Islet precursor cell (in vitro differentiated cells): ENCODE results near the gene SENP6.
"Not testable (repeated sequence)": the region's sequence is repeated elsewhere in the genome, so short reads cannot be mapped to it uniquely, and the experiment has no call there.

Experiments
- DNase-seq: peaks from one replicate; pipeline ENCODE4 v3.0.0-alpha.2; 2018

Gene SENP6

DNA sequence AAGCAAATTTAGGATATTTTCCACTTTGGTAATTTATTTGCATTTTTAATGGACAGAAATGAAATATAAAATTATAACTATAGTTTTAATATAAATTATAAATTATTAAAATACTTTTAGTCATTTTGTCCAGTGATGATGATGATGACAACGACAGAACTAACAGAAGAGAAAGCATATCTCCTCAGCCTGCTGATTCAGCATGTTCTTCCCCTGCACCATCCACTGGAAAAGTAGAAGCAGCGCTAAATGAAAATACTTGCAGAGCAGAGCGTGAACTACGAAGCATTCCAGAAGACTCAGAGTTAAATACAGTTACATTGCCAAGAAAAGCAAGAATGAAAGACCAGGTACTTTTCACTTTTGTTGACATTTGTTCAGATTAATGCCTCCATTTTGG, 64.9 kb downstream of the SENP6 start:
- no peak for DNase-seq

DNA sequence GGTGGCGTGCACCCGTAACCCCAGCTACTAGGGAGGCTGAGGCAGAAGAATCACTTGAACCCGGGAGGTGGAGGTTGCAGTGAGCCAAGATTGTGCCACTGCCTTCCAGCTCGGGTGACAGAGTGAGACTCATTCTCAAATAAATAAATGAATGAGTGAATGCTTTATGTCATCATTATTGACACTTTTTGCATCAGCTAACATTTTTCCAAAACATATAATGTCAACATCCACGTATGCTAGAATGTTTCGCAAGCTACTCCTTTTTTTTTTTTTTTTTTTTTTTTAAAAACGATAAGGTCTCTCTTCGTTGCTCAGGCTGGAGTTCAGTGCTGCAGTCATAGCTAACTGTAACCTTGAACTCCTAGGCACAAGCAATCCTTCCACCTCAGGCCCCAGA, 72.2 kb downstream of the SENP6 start:
- no peak for DNase-seq

DNA sequence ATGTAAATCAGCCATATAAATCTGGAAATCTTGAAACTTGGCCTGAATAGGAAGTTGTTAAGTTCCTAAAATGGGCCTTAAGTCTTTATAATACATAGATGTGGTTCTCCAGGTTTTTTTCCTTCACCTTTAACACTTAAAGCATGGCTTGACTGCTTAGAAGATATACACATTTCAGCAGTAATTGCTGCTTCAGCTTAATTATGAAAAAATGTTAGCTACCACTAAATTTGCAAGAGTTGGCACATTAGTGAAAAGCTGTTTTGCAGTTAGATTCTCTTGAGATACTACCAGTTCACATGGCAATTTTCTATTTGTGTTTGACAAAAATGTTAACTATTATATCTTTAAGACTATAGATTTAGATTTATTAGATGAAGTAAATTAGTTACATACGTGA, 74.7 kb downstream of the SENP6 start:
- no peak for DNase-seq

DNA sequence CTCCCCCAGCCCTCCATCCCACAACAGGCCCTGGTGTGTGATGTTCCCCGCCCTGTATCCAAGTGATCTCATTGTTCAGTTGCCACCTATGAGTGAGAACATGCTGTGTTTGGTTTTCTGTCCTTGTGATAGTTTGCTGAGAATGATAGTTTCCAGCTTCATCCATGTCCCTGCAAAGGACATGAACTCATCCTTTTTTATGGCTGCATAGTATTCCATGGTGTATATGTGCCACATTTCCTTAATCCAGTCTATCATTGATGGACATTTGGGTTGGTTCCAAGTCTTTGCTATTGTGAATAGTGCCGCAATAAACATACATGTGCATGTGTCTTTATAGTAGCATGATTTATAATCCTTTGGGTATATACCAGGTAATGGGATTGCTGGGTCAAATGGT, 80.9 kb downstream of the SENP6 start:
- DNase-seq = not testable (repeated sequence)

DNA sequence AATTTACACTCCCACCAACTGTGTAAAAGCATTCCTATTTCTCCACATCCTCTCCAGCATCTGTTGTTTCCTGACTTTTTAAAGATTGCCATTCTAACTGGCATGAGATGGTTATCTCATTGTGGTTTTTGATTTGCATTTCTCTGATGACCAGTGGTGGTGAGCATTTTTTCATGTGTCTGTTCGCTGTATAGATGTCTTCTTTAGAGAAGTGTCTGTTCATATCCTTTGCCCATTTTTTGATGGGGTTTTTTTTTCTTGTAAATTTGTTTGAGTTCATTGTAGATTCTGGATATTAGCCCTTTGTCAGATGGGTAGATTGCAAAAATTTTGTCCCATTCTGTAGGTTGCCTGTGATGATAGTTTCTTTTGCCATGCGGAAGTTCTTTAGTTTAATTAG, 81.3 kb downstream of the SENP6 start:
- DNase-seq = not testable (repeated sequence)

DNA sequence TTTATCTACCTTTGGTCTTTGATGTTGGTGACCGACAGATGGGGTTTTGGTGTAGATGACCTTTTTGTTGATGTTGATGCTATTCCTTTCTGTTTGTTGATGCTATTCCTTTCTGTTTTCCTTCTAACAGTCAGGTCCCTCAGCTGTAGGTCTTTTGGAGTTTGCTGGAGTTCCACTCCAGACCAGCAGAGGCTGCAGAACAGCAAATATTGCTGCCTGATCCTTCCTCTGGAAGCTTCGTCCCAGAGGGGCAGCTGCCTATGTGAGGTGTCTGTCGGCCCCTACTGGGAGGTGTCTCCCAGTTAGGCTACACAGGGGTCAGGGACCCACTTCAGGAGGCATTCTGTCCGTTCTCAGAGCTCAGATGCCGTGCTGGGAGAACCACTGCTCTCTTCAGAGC, 85.9 kb downstream of the SENP6 start:
- DNase-seq = not testable (repeated sequence)

DNA sequence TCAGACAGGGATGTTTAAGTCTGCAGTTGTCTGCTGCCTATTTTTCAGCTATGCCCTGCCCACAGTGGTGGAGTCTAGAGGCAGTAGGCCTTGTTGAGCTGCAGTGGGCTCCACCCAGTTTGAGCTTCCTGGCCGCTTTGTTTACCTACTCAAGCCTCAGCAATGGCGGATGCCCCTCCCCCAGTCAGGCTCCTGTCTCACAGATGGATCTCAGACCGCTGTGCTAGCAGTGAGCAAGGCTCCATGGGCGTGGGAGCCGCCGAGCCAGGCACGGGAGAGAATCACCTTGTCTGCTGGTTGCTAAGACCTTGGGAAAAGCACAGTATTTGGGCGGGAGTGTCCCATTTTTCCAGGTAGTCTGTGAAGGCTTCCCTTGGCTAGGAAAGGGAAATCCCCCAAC, 86.3 kb downstream of the SENP6 start:
- DNase-seq = not testable (repeated sequence)

DNA sequence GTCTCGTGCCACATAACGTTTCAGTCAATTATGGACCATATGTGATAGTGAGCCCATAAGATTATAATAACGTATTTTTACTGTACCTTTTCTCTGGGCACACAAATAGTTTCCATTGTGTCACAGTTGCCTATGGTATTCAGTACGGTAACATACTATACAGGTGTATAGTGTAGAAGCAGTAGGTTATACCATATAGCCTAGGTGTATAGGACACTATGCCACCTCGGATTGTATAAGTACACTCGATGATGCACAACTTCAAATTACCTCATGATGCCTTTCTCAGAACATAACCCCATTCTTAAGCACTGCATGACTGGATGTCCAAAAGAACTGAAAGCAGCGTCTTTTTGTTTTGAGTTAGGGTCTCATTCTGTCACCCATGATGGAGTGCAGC, 87.9 kb downstream of the SENP6 start:
- no peak for DNase-seq

DNA sequence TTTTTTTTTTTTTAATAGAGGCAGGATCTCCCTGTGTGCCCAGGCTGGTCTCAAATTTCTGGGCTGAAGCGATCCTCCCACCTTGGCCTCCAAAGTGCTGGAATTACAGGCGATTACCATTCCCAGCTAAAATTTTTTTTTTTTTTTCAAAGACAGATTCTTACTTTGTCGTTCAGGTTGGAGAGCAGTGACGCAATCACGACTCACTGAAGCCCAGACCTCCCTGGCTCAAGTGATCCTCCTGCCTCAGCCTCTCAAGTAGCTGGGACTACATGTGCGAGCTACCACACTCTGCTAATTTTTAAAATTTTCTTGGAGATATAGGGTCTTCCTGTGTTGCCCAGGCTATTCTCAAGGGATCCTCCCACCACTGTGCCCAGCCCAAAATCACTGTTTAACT, 89.3 kb downstream of the SENP6 start:
- DNase-seq = no peak

DNA sequence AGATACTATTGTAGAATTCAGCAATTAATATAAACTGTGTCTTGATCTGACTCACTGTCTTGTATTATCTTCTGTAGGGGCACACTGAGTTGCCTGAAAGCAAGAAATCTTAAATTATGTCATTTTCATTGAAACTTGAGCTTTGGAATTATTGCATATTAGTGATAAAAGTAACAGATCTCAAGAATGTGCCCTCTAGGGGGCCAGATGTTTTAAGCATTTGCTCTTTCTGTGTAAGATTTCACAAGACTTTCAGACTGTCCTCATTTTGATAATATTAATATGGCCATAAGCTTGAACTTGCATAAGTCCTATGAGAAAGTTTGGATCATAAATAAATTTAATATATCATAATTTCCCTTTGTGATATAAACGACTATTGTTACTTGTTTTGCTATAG, 91.9 kb downstream of the SENP6 start:
- no peak for DNase-seq

DNA sequence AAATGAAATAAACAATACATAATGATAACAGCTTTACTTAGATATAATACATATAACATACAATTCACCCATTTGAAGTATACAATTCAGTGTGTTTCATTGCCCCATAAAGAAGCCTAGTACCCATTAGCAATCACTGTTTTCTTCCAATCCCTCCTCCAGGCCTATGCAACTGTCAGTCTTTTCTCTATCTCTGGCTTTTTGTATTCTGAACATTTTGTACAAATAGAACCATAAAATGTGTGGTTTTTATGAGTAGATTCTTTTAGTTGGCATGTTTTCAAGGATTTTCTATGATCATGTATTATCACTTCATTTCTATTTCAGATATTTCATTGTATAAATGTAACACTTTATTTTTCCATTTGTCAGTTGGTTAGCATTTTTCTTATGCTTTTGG, 92.7 kb downstream of the SENP6 start:
- DNase-seq = no peak

DNA sequence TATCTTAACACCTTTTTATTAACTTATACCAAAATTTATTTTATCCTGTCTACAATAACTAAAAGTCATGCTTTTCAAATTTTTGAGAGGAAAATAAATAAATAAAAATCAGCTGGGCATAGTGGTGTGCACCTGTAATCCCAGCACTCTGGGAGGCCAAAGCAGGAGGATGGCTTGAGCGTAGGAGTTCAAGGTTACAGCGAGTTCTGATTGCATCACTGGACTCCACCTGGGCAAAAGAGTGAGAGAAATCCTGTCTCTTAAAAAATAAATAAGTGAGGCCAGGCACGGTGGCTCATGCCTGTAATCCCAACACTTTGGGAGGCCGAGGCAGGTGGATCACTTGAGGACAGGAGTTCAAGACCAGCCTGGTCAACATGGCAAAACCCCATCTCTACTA, 106.7 kb downstream of the SENP6 start:
- not testable (repeated sequence) for DNase-seq

DNA sequence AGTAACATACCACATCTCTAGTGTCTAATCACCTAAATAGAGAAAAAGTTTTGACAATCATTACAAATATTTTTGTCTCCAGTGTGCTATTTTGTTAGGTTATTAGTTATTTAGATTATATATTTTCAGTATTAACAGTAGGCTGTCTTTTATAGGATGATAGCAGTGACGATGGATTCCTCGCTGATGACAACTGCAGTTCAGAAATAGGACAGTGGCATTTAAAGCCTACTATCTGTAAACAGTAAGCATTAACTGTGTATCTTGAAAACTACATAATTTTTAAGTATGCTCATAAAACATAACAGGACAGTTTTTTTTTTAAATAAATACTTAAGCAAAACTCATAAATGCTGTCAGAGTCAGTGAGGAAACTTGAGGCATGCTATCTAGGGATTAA, 109.5 kb downstream of the SENP6 start:
- DNase-seq = no peak

DNA sequence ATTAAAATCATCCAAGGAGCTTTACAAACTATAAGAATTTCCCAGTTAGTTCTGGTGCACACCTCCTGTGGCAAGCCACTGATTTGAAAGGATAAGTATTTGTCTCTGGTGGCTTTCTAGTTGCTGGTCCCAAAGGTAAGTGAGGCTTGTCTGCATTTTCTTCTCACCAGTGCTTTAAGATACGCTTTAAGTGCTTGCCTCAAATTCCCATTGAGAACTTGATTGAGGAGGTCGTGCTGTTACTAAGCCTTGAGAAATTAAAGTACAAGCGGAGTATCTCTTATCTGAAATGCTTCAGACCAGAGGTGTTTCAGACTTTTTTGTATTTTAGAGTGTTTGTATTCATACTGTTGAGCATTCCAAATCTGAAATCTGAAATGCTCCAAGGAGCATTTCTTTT, 117.5 kb downstream of the SENP6 start:
- DNase-seq = no peak

DNA sequence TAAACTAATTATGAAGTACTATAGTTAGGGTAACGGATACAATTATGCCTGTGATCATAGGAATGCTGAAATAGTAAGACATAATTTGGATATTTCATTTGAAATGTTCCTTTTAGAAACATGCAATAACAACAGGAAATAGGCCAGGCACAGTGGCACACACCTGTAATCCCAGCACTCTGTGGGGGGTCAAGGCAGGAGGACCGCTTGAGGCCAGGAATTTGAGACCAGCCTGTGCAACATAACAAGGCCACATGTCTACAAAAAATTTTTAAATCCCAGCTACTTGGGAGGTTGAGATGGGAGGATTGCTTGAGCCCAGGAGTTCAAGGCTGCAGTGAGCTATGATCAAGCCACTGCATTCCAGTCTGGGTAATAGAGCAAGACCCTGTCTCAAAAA, 121.7 kb downstream of the SENP6 start:
- DNase-seq = no peak

DNA sequence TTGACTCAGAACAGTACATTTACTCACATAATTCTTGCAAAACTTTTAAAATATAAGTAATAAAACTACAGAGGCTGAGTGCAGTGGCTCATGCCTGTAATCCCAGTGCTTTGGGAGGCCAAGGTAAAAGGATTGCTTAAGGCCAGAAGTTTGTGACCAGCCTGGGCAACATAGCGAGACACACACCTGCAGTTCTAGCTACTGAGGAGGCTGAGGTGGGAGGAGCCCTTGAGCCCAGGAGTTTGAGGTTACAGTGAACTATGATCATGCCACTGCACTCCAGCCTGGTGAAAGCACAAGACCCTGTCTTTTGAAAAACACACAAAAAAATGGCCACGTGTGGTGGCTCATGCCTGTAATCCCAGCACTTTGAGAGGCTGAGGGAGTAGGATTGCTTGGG, 125.5 kb downstream of the SENP6 start:
- DNase-seq = no peak

DNA sequence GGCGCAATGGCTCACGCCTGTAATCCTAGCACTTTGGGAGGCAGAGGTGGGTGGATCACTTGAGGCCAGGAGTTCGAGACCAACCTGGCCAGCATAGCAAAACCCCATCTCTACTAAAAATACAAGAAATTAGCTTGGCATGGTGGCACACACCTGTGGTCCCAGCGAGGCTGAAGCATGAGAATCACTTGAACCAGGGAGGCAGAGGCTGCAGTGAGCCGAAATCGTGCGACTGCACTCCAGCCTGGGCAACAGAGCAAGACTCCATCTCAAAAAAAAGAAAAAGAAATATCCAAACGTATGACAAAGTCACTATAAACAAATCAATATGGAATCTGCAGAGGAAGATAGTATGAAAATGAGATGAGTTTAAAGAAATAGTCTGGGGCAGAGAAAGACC, 129.3 kb downstream of the SENP6 start:
- not testable (repeated sequence) for DNase-seq

DNA sequence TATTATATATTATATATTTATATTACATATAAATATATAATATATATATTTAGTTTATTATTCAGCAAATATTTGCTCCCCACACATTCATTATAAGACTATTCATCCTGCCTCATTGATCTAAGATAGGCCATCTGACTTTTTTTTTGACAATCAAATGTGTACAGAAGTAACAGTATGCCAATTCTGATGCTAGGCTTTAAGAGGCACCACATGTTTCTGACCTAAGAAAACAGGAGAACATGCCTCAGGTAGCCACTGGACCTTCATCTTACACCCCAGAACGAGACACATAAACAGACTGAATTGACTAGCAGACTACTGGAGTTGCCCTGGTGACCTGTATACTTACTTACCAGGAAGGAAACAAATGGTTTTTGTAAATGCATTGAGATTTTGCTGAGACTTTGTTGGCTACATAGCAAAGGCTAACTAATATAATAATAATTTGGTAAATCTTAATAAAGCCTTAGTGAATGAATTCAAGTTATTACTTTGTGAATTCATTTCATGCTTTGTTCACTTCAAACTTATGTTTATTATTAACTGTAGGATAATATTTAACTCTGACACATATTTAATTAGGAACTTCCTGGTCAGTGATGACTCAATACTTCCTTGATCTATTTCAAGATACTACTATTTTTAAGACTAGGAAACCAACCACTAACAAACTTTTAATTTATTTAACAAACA, 134.0 kb downstream of the SENP6 start:
- DNase-seq = no peak

DNA sequence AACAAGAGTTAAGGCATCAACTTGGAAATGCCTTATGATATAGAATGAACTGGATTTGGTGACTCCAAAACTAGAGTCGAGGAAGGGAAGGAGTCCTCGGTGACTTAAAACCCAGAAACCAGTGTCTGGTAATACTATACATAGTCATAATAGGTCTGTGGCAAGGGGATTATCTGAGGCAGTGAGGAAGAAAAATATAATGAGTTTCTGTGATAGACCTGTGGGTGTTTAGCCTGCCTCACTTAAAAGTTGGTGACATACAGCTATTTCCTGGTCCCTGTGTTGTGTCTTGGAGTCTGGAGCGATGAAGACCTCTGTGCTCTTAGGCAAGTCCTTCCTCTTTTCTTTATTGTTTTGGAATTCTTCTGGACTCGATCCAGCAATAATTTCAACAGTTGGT, 142.3 kb downstream of the SENP6 start:
- no peak for DNase-seq

DNA sequence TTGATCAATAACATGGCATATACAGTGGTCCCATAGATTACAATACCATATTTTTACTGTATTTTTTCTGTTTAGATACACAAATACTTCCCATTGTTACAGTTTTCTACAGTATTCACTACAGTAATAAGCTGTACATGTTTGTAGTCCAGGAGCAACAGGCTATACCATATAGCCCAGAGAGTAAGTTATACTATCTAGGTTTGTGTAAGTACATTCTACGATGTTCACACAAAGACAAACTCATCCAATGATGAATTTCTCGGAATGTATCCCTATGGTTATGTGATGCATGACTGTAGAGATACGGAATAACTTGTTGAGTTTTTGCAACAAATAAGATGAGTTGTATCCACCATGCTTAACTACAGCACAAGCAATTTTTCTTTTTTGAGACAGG, 143.7 kb downstream of the SENP6 start:
- no peak for DNase-seq

DNA sequence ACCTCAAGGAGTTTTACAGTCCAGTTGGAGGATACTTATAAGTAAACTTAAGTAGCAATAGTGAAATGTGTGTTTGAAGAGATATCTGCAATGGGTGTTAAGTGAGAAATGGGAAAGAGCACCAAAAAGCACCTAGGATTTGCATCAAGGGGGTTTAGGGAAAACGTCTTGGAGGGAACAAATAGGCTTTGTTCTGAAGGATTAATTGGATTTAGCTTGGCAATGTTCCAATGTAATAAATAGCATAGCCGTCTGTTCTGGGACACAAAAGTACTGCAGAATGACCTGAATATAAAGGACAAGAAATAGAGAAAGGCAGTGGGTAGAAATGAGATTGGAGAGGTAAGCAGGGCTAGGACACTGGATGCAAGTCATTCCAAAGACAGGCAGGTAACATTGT, 144.5 kb downstream of the SENP6 start:
- DNase-seq = no peak

DNA sequence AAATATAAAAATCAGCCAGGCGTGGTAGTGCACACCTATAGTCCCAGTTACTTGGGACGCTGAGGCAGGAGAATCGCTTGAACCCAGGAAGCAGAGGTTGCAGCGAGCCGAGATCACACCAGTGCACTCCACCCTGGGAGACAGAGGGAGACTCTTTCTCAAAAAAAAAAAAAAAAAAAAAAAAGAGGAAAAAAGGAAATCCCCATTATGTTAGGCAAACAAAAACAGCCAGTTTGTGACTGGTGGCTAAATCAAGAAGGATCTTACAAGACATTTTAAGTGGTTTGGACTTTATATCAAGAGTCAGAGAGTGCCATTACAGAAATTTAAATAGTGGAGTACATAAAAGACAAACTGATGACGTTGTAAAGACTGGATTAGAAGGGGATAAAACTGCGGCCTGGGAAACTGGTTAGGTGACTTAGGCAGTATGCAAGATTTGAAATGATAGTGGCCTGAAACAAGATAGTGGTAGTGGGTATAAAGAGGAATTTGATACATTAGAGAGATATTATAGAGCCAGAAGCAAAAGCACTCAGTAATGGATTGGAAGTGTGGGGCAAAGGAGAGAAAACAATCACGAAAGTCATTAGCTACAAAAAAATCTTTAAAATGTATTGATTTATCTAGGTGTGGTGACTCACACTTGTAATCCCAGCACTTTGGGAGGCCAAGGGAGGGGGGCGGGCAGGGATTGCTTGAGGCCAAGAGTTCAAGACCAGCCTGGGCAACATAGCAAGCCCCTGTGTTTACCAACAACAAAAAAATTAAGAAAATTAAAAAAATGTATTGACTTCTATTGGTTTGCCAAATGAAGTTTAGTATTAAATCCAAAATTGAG, 145.7 kb downstream of the SENP6 start:
- DNase-seq = no peak

DNA sequence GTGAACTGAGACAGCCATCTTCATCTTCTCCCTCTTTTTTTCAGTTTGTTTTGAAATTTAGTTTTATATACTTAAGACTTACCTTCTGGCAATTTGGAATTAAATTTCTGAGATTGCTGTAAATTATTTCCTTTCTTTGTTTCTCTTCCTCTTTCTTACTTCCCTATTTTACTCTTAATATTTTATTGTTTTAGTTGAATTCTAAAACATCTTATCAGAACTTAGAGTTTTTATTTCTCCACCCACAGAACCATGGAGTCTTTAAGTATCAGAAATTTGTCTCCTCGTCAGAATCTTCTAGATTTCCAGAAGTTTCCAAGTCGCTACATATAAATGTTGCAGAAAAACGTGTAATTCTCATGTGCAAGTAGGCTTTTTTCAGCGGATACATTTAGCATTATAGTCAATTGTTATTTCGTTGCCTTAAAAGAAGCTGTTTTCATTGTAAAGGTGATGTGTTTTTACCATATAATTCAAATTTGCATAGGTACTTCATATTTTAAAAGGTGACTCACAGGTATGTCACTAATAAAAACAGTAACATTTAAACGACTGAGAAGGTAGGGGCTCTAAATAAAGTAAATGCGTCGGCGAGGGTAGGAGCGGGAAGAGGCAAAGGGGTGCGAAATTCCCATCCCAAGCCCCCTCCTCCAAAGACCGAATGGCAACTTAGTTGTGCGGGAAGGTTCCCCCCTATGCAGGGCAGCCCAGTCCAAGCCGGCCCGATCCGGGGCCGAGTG, 146.5 kb downstream of the SENP6 start:
- no peak for DNase-seq
